Endothelial cell of umbilical vein (primary cell): Measurements from ENCODE around the gene BANK1. TPM values are rescaled to one million over a fixed set of nuclear protein-coding genes. Genes with fewer than 3 reads are reported as not detected.

Experiments
- BruUV-seq: library from RNA; stranded (reverse); fragments of 400-500 nt; replicated peaks from 2 replicates; lab custom pipeline; 2021; lab: Mats Ljungman, UMichigan
- CTCF ChIA-PET: fragments of 300-600, 350-600 bp; sonication (Branson Sonifier 250); formaldehyde crosslinking; loops from one replicate; lab custom pipeline; 2021; ENCODE audit warnings: antibody characterized with exemption, inconsistent platforms; lab: Charles Lee
- POLR2A ChIA-PET: fragments of 300-600, 350-600 bp; sonication (Branson Sonifier 250); formaldehyde crosslinking; loops from one replicate; lab custom pipeline; 2021; ENCODE audit warnings: antibody characterized with exemption, inconsistent platforms; lab: Charles Lee
- DNase-seq: peaks from one replicate; pipeline ENCODE4 v3.0.0-alpha.2; 2011; ENCODE audit warnings: low read depth, low spot score
- FAIRE-seq: peaks from 2 replicates; lab custom pipeline; 2011; peaks lifted over from hg19 to GRCh38; lab: Jason Lieb, UNC
- H2AFZ ChIP-seq: 2 replicates; pipeline ENCODE4 v1.6.0; 2012; ENCODE audit warnings: low read depth, low read length, control low read depth, inconsistent platforms
- H3K27ac ChIP-seq: 2 replicates; pipeline ENCODE4 v1.5.1; 2011; ENCODE audit warnings: low read depth, mild to moderate bottlenecking, control low read depth, low read length, moderate library complexity; ENCODE audit not compliant: insufficient read depth
- H3K27me3 ChIP-seq, 2 experiments: 2 replicates each; pipeline versions ENCODE4 v1.6.0 to v1.6.1; 2011; ENCODE audit warnings: low read length in 2 of 2, mixed read lengths in 1 of 2; ENCODE audit not compliant: control insufficient read depth in 2 of 2, insufficient read depth in 2 of 2
- H3K36me3 ChIP-seq, 2 experiments: 2 replicates in 1 of 2; 3 replicates in 1 of 2; pipeline ENCODE4 v1.5.1; 2011; ENCODE audit warnings: low read length in 2 of 2, mild to moderate bottlenecking in 1 of 2, moderate library complexity in 1 of 2; ENCODE audit not compliant: control insufficient read depth in 2 of 2, insufficient read depth in 2 of 2; ENCODE audit errors: extremely low read depth in 1 of 2
- H3K4me1 ChIP-seq: 3 replicates; pipeline ENCODE4 v1.5.1; 2011; ENCODE audit warnings: mild to moderate bottlenecking, low read length; ENCODE audit not compliant: control insufficient read depth, insufficient read depth; ENCODE audit errors: extremely low read depth
- H3K4me2 ChIP-seq: 2 replicates; pipeline ENCODE4 v1.6.1; 2011; ENCODE audit warnings: low read length, control low read depth, mixed read lengths; ENCODE audit not compliant: insufficient read depth
- H3K4me3 ChIP-seq, 3 experiments: fragments of 200-600 bp in 1 of 3; sonication (generic), shearing (Covaris generic) in 1 of 3; replicated peaks in 1 of 3; 2 replicates each; pipeline ENCODE4 v1.5.1; 2011 to 2016; ENCODE audit warnings: control low read depth in 3 of 3, low read length in 3 of 3, mild to moderate bottlenecking in 2 of 3, inconsistent platforms in 1 of 3, low read depth in 1 of 3, moderate library complexity in 1 of 3; ENCODE audit not compliant: insufficient read depth in 1 of 3
- H3K79me2 ChIP-seq: 2 replicates; pipeline ENCODE4 v1.6.0; 2012; ENCODE audit warnings: low read length, inconsistent platforms; ENCODE audit not compliant: control insufficient read depth, insufficient read depth
- H3K9ac ChIP-seq: replicated peaks from 2 replicates; pipeline ENCODE3; 2011; ENCODE audit warnings: low read length, control low read depth; ENCODE audit not compliant: insufficient read depth; ENCODE audit errors: extremely low read depth
- H3K9me1 ChIP-seq: replicated peaks from 3 replicates; pipeline ENCODE4 v1.6.0; 2011; ENCODE audit warnings: mild to moderate bottlenecking, low read length; ENCODE audit not compliant: control insufficient read depth, insufficient read depth; ENCODE audit errors: extremely low read depth
- H3K9me3 ChIP-seq: replicated peaks from 2 replicates; pipeline ENCODE4 v1.5.1; 2012; ENCODE audit warnings: low read length, inconsistent platforms; ENCODE audit not compliant: control insufficient read depth, insufficient read depth
- H4K20me1 ChIP-seq: replicated peaks from 2 replicates; pipeline ENCODE3; 2011; ENCODE audit warnings: mild to moderate bottlenecking, low read length; ENCODE audit not compliant: control insufficient read depth, insufficient read depth; ENCODE audit errors: extremely low read depth
- CTCF ChIP-seq, 2 donors: IDR thresholded peaks; 1 replicate in 1 of 2; 2 replicates in 1 of 2; pipeline ENCODE4 v1.5.1; 2011; ENCODE audit warnings: low read length in 2 of 2, mild to moderate bottlenecking in 2 of 2, moderate library complexity in 2 of 2, control low read depth in 1 of 2, inconsistent platforms in 1 of 2, low read depth in 1 of 2; ENCODE audit not compliant: insufficient read depth in 1 of 2; ENCODE audit errors: extremely low read depth in 1 of 2
- EZH2 ChIP-seq: IDR thresholded peaks from 2 replicates; pipeline ENCODE4 v1.6.1; 2012; ENCODE audit warnings: borderline replicate concordance, low read depth, mild to moderate bottlenecking, moderate library complexity, low read length, inconsistent platforms; ENCODE audit not compliant: severe bottlenecking
- FOS ChIP-seq: IDR thresholded peaks from 2 replicates; pipeline ENCODE4 v1.6.1; 2011; ENCODE audit warnings: mild to moderate bottlenecking, low read length, moderate library complexity, borderline replicate concordance; ENCODE audit not compliant: insufficient read depth
- GATA2 ChIP-seq: IDR thresholded peaks from 2 replicates; pipeline ENCODE4 v1.7.0; 2011; ENCODE audit warnings: low read depth, mild to moderate bottlenecking, moderate library complexity, mixed read lengths, low read length; ENCODE audit not compliant: insufficient read length, insufficient read depth
- JUN ChIP-seq: IDR thresholded peaks from 2 replicates; pipeline ENCODE4 v1.6.1; 2011; ENCODE audit warnings: borderline replicate concordance, low read depth; ENCODE audit not compliant: insufficient read length, insufficient read depth
- MAX ChIP-seq: IDR thresholded peaks from 2 replicates; pipeline ENCODE4 v1.6.1; 2011; ENCODE audit not compliant: insufficient read depth, insufficient read length
- MYC ChIP-seq: IDR thresholded peaks from one replicate; pipeline ENCODE4 v1.6.1; 2011; ENCODE audit warnings: mild to moderate bottlenecking, low read depth, low read length
- POLR2A ChIP-seq: IDR thresholded peaks from 2 replicates; pipeline ENCODE4 v1.6.1; 2012; ENCODE audit warnings: low read depth, mild to moderate bottlenecking, control low read depth, low read length
- POLR2AphosphoS5 ChIP-seq: IDR thresholded peaks from 2 replicates; pipeline ENCODE4 v1.6.1; 2012; ENCODE audit warnings: low read depth, mild to moderate bottlenecking, control low read depth, low read length, moderate library complexity; ENCODE audit not compliant: insufficient read depth
- dilution Hi-C: fragments of 300-500 bp; cut with MboI; formaldehyde crosslinking; loops from one replicate; pipeline ENCODE4 v1.15.0; 2019; ENCODE audit warnings: low sequenced_read_pairs; ENCODE audit not compliant: extremely low pct_ligation_motif_present
- intact Hi-C: fragments of 100-400 bp; cut with micrococcal nuclease; formaldehyde crosslinking; loops from one replicate; pipeline ENCODE4 v1.10.0; 2022
- polyA plus RNA-seq, 4 experiments: library from polyadenylated mRNA; depleted of rRNA in 3 of 4; stranded (reverse) in 3 of 4; unstranded in 1 of 4; fragments of >200 nt; gene quantifications; 2 replicates each; pipeline versions ENCODE4 v1.2.1 to v1.2.3, GENCODE V29; 2011 to 2012; ENCODE audit warnings: missing spikeins in 1 of 4
- total RNA-seq: library from RNA; stranded (reverse); gene quantifications from 2 replicates; pipeline ENCODE4 v1.2.3, GENCODE V29; 2021

Gene BANK1
- total and polyA plus RNA-seq, 2 donors (not counting 3 experiments of a cell fraction or from before 2014, with no cell fraction given), result 0.29 to 0.32 TPM

GRCh38 chr4:101973361-101973760, 182.8 kb downstream of the BANK1 start:
- Histone ChIP-seq H3K9me3 (no peaks in the 10 kb centered on the region), H4K20me1 (no peaks in the 10 kb centered on the region), H3K4me2 (no peak overlapping the region), H3K4me3 (no peak overlapping the region), H3K9me1 (no peaks in the 10 kb centered on the region), H3K36me3 (no peaks in the 10 kb centered on the region), H3K9ac (no peak overlapping the region), H3K79me2 (no peaks in the 10 kb centered on the region), H3K4me1 (peaks cover 14% of the 10 kb centered on the region), H3K27ac (no peak overlapping the region), H3K27me3 (no peaks in the 10 kb centered on the region), H2AFZ (no peak overlapping the region)
- dilution Hi-C loops, result no loop called here
- DNase-seq, result peak; percentile 41
- CTCF ChIA-PET, result interaction anchor here (1.0 to 1.3 kb wide), 2 partner anchors 16 to 18 kb away, joined by 3 to 4 read pairs; no protein-coding TSS in a partner anchor
- BruUV-seq, result no TSS peak
- FAIRE-seq, result no peak
- TF ChIP-seq JUN, result no peak
- no peak for TF ChIP-seq MAX
- no peak for TF ChIP-seq FOS
- TF ChIP-seq POLR2A, result no peak
- no peak for TF ChIP-seq MYC
- no peak for TF ChIP-seq EZH2
- TF ChIP-seq GATA2, result no peak
- TF ChIP-seq POLR2AphosphoS5, result no peak
- TF ChIP-seq CTCF (IDR thresholded peaks at IDR 0.05; ENCODE audit: extremely low read depth in 1 of 2, insufficient read depth in 1 of 2, low read depth in 1 of 2, low read length in 2 of 2), result no peak
- intact Hi-C loops, result no loop called here
- POLR2A ChIA-PET, result no interaction called here
